Measurements from ENCODE around the gene MC4R. TPM values are rescaled to one million over a fixed set of nuclear protein-coding genes. Genes with fewer than 3 reads are reported as not detected.
"Not testable (repeated sequence)": the region's sequence is repeated elsewhere in the genome, so short reads cannot be mapped to it uniquely, and the experiment has no call there.

The MC4R gene
- not detected for total RNA-seq
- polyA plus RNA-seq = not detected
- long read RNA-seq, donor 1 = 0 reads
- long read RNA-seq, donor 2 = 0 reads
- long read RNA-seq, donor 3 = 0 reads

- H3K27ac ChIP-seq = no peak within 1 kb of the TSS
- intact Hi-C loops (cut with DNase I) = no loop called here
- DNase-seq = peak in 1 of 2 donors; percentile 7
- peak within 1 kb of the TSS in 3 of 10 donors; percentile 3 to 18 (median 9) for H3K4me3 ChIP-seq
- no peak for TF ChIP-seq CTCF (IDR thresholded peaks at IDR 0.05)
- H3K27me3 ChIP-seq = peaks cover 0 to 8% (median 0%) of the 10 kb centered on the region in 7 donors
- 2 to 3% methylated on average over 9 of the region's 9 CpGs for WGBS, 2 donors
- H3K36me3 ChIP-seq = no peaks in the 10 kb centered on the region
- peaks cover 0 to 6% (median 0%) of the 10 kb centered on the region in 11 donors for H3K9me3 ChIP-seq
- ATAC-seq = peak in 7 of 8 donors; percentile 61 to 76 (median 67)
- H3K4me1 ChIP-seq = peaks cover 0 to 8% (median 0%) of the 10 kb centered on the region in 9 donors
Measured at GRCh38 chr18:60372596-60372995, at the start of gene MC4R. MC4R (minus strand) TSS chr18:60372775; CDS start chr18:60372349, 426 bp downstream.

GRCh38 chr18:60422306-60422705, 49.7 kb upstream of the MC4R start:
- DNase-seq = not testable (repeated sequence)

GRCh38 chr18:60421356-60422118, 49.0 kb upstream of the MC4R start:
- no peaks in the 10 kb centered on the region for H3K4me1 ChIP-seq
- H3K36me3 ChIP-seq = no peaks in the 10 kb centered on the region
- ATAC-seq (no peak), DNase-seq (no peak)
- peaks cover 0 to 8% (median 0%) of the 10 kb centered on the region in 11 donors for H3K9me3 ChIP-seq
- no peak for TF ChIP-seq CTCF (IDR thresholded peaks at IDR 0.05)
- intact Hi-C loops (cut with DNase I) = no loop called here
- H3K27ac ChIP-seq = no peak overlapping the region
- H3K4me3 ChIP-seq = no peak overlapping the region
- 76 to 87% methylated on average over 21 of the region's 21 CpGs for WGBS, 2 donors
- H3K27me3 ChIP-seq = no peaks in the 10 kb centered on the region

More at GRCh38 chr18:60422306-60422705, 49.7 kb upstream of the MC4R start:
- intact Hi-C loops (cut with DNase I); H3K27me3 ChIP-seq; H3K4me1 ChIP-seq; ATAC-seq; H3K36me3 ChIP-seq; H3K4me3 ChIP-seq; H3K27ac ChIP-seq; H3K9me3 ChIP-seq: not testable (repeated sequence)
- WGBS, 2 donors = 91 to 92% methylated on average over 8 of the region's 8 CpGs

GRCh38 chr18:60417946-60418345, 45.4 kb upstream of the MC4R start:
- no peaks in the 10 kb centered on the region for H3K4me1 ChIP-seq
- no peak overlapping the region for H3K27ac ChIP-seq
- intact Hi-C loops (cut with DNase I) = no loop called here
- ATAC-seq (no peak), DNase-seq (no peak)
- no peak for TF ChIP-seq CTCF (IDR thresholded peaks at IDR 0.05)
- H3K36me3 ChIP-seq = no peaks in the 10 kb centered on the region
- no peak overlapping the region for H3K4me3 ChIP-seq
- no peaks in the 10 kb centered on the region for H3K27me3 ChIP-seq
- peaks cover 0 to 8% (median 0%) of the 10 kb centered on the region in 11 donors for H3K9me3 ChIP-seq

Measured in heart right ventricle (tissue), 16 donors.